ENCODE measurements around the gene MRPS17.
"Not testable (repeated sequence)": the region's sequence is repeated elsewhere in the genome, so short reads cannot be mapped to it uniquely, and the experiment has no call there.

Gene MRPS17

GRCh38 chr7:55951637-55952351 is at the start of gene MRPS17:
Gene MRPS17 (plus strand): TSS chr7:55951877. CDS start chr7:55953196, 1,319 bp downstream.
- peak; percentile 83 for DNase-seq

- DNase-seq: no peak
Measured at GRCh38 chr7:55903985-55904759, 47.5 kb upstream of the MRPS17 start.

- no peak for DNase-seq
Measured at GRCh38 chr7:55912748-55913158, 38.9 kb upstream of the MRPS17 start.

GRCh38 chr7:55917771-55918170 is 33.9 kb upstream of the MRPS17 start:
- no peak for DNase-seq

GRCh38 chr7:55928006-55928767 is 23.5 kb upstream of the MRPS17 start:
- no peak for DNase-seq

- DNase-seq: no peak
Measured at GRCh38 chr7:55931421-55932151, 20.1 kb upstream of the MRPS17 start.

GRCh38 chr7:55939514-55940123 is 12.1 kb upstream of the MRPS17 start:
- no peak for DNase-seq

- no peak for DNase-seq
Measured at GRCh38 chr7:55946545-55946944, 5.1 kb upstream of the MRPS17 start.

- DNase-seq: not testable (repeated sequence)
Measured at GRCh38 chr7:55952352-55952671, 635 bp downstream of the MRPS17 start.

GRCh38 chr7:55953707-55954475 is 2.2 kb downstream of the MRPS17 start:
- no peak for DNase-seq

- DNase-seq: no peak
Measured at GRCh38 chr7:55957190-55957589, 5.5 kb downstream of the MRPS17 start.

GRCh38 chr7:55962014-55962413 is 10.3 kb downstream of the MRPS17 start:
- DNase-seq: no peak

- DNase-seq: no peak
Measured at GRCh38 chr7:55963584-55964168, 12.0 kb downstream of the MRPS17 start.

- peak; percentile 78 for DNase-seq
Measured at GRCh38 chr7:55964261-55965099, 12.8 kb downstream of the MRPS17 start, which contains the start of gene NIPSNAP2. Gene NIPSNAP2 (plus strand): TSS chr7:55964585. CDS start chr7:55964610, 25 bp downstream.

GRCh38 chr7:55965100-55965470 is 13.4 kb downstream of the MRPS17 start:
- DNase-seq: no peak

GRCh38 chr7:55965805-55966421 is 14.2 kb downstream of the MRPS17 start:
- no peak for DNase-seq

- no peak for DNase-seq
Measured at GRCh38 chr7:55966851-55967250, 15.2 kb downstream of the MRPS17 start.

- no peak for DNase-seq
Measured at GRCh38 chr7:55969391-55969790, 17.7 kb downstream of the MRPS17 start.

GRCh38 chr7:55970561-55970960 is 18.9 kb downstream of the MRPS17 start:
- DNase-seq: no peak

GRCh38 chr7:55970978-55971377 is 19.3 kb downstream of the MRPS17 start:
- peak; percentile 64 for DNase-seq

All from COR-L47 (cell line).